Suprapubic skin (tissue), 4 donors: ENCODE results near the gene AMACR. TPM values are rescaled to one million over a fixed set of nuclear protein-coding genes. Genes with fewer than 3 reads are reported as not detected.

ENCODE experiments used
- DNase-seq, 2 donors: peaks; one replicate each; pipeline ENCODE4 v3.0.0-alpha.2; 2019; ENCODE audit warnings: low spot score in 2 of 2
- H3K27ac ChIP-seq: fragments of 200-600 bp; sonication (generic); one replicate; pipeline ENCODE4 v1.5.1; 2019
- H3K27me3 ChIP-seq: fragments of 200-600 bp; sonication (generic); one replicate; pipeline ENCODE4 v1.5.1; 2019
- H3K36me3 ChIP-seq: fragments of 200-600 bp; sonication (generic); one replicate; pipeline ENCODE4 v1.5.1; 2019
- H3K4me1 ChIP-seq: fragments of 200-600 bp; sonication (generic); one replicate; pipeline ENCODE4 v1.5.1; 2019
- H3K4me3 ChIP-seq: fragments of 200-600 bp; sonication (generic); one replicate; pipeline ENCODE4 v1.5.1; 2019; ENCODE audit warnings: mild to moderate bottlenecking
- H3K9me3 ChIP-seq: fragments of 200-600 bp; sonication (generic); one replicate; pipeline ENCODE4 v1.5.1; 2019
- CTCF ChIP-seq, 2 donors: fragments of 200-600 bp in 1 of 2; fragments of 450-650 bp in 1 of 2; sonication (generic) in 1 of 2; IDR thresholded peaks; one replicate each; pipeline ENCODE4 v1.5.1; 2016 to 2019; ENCODE audit warnings: antibody characterized with exemption in 2 of 2, mild to moderate bottlenecking in 1 of 2, moderate library complexity in 1 of 2
- EP300 ChIP-seq: sonication (generic); formaldehyde crosslinking; IDR thresholded peaks from one replicate; pipeline ENCODE4 v1.6.1; 2017; ENCODE audit warnings: antibody characterized with exemption
- POLR2A ChIP-seq, 2 donors: fragments of 450-650 bp; IDR thresholded peaks; one replicate each; pipeline ENCODE4 v1.6.1; 2017; ENCODE audit warnings: antibody characterized with exemption in 2 of 2, mild to moderate bottlenecking in 2 of 2, moderate library complexity in 2 of 2
- POLR2AphosphoS5 ChIP-seq, 3 donors: sonication (generic); formaldehyde crosslinking; IDR thresholded peaks; one replicate each; pipeline ENCODE4 v1.6.1; 2017; ENCODE audit warnings: antibody characterized with exemption in 3 of 3
- WGBS: methylation state at CpG from one replicate; pipeline ENCODE4 v1.1.5; 2018; 5-methylcytosine and 5-hydroxymethylcytosine counted together
- total RNA-seq, 4 donors: library from RNA; depleted of rRNA; stranded (reverse); fragments of >200 nt; gene quantifications; one replicate each; pipeline ENCODE4 v1.1.0, GENCODE V29; 2016

AMACR gene
- total RNA-seq, 4 donors from 2014 or later: 9.1 to 14.3 (median 11.5) TPM

GRCh38 chr5:34028349-34028748 is 20.5 kb upstream of the AMACR start:
- no peak for TF ChIP-seq EP300
- TF ChIP-seq CTCF (IDR thresholded peaks at IDR 0.05): no peak
- TF ChIP-seq POLR2A (IDR thresholded peaks at IDR 0.05): no peak
- TF ChIP-seq POLR2AphosphoS5 (IDR thresholded peaks at IDR 0.05): no peak
- DNase-seq: no peak
- H3K27ac ChIP-seq: no peak overlapping the region
- H3K4me1 ChIP-seq: no peaks in the 10 kb centered on the region
- H3K27me3 ChIP-seq: no peaks in the 10 kb centered on the region
- H3K9me3 ChIP-seq: no peaks in the 10 kb centered on the region
- H3K36me3 ChIP-seq: peaks cover 16% of the 10 kb centered on the region
- no peak overlapping the region for H3K4me3 ChIP-seq
- WGBS: 80% methylated on average over 3 of the region's 3 CpGs

DNA sequence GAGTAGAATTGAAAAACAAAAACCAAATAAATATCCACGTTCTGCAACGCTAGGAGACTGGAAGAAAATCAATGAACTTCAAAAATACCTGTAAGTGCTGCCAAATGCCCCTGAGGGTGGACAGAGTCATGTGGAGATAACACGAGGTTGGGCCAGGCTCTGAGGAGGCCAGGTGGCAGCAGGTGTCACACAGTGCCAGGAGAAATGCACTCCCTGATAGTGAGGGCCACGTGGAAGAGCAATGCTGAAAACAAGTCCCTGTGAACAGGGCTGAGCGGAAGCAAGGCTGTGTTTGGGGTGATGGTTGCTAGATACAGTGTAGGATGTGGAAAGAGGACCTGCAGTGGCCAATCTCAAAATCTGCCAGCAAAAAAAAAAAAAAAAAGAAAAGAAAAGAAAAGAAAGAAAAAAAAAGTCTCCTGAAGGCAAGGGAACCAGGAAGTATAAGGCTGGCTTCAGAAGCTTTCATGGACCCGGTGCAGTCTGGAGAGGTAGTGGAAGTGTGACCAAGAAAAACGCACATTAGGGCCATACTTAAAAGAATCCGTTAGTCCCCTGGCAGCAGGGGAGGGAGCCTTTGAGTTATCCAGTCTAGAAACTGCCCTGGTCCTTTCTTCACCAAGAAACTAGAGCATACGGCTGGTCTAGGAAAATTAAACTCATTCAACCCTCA is 18.4 kb upstream of the AMACR start:
- no peak for TF ChIP-seq CTCF (IDR thresholded peaks at IDR 0.05)
- no peak for TF ChIP-seq EP300
- no peak for TF ChIP-seq POLR2A (IDR thresholded peaks at IDR 0.05)
- TF ChIP-seq POLR2AphosphoS5 (IDR thresholded peaks at IDR 0.05): no peak
- 79% methylated on average over 9 of the region's 9 CpGs for WGBS
- Histone ChIP-seq H3K27me3 (no peaks in the 10 kb centered on the region), H3K4me1 (no peaks in the 10 kb centered on the region), H3K4me3 (no peak overlapping the region), H3K36me3 (peaks cover 11% of the 10 kb centered on the region), H3K9me3 (no peaks in the 10 kb centered on the region), H3K27ac (no peak overlapping the region)
- DNase-seq: no peak

- no peaks in the 10 kb centered on the region for H3K4me1 ChIP-seq
- H3K27ac ChIP-seq: no peak overlapping the region
- no peaks in the 10 kb centered on the region for H3K9me3 ChIP-seq
- H3K4me3 ChIP-seq: no peak overlapping the region
- WGBS: 37% methylated on average over 2 of the region's 2 CpGs
- TF ChIP-seq EP300 (no peak), CTCF (IDR thresholded peaks at IDR 0.05) (no peak), POLR2A (IDR thresholded peaks at IDR 0.05) (no peak), POLR2AphosphoS5 (IDR thresholded peaks at IDR 0.05) (no peak)
- H3K36me3 ChIP-seq: peaks cover 13% of the 10 kb centered on the region
- H3K27me3 ChIP-seq: no peaks in the 10 kb centered on the region
- no peak for DNase-seq
These were observed 14.4 kb upstream of the AMACR start for GRCh38 chr5:34022121-34022705.

GRCh38 chr5:34021334-34021733 is 13.5 kb upstream of the AMACR start:
- WGBS: 94% methylated on average over 2 of the region's 2 CpGs
- Histone ChIP-seq H3K4me3 (no peak overlapping the region), H3K9me3 (no peaks in the 10 kb centered on the region), H3K27ac (no peak overlapping the region), H3K4me1 (no peaks in the 10 kb centered on the region), H3K27me3 (no peaks in the 10 kb centered on the region), H3K36me3 (peaks cover 13% of the 10 kb centered on the region)
- TF ChIP-seq POLR2AphosphoS5 (IDR thresholded peaks at IDR 0.05) (no peak), CTCF (IDR thresholded peaks at IDR 0.05) (no peak), EP300 (no peak), POLR2A (IDR thresholded peaks at IDR 0.05) (no peak)
- DNase-seq: no peak

- H3K27me3 ChIP-seq: no peaks in the 10 kb centered on the region
- H3K9me3 ChIP-seq: no peaks in the 10 kb centered on the region
- no peak for DNase-seq
- 95% methylated on average over 1 of the region's 1 CpG for WGBS
- TF ChIP-seq POLR2AphosphoS5 (IDR thresholded peaks at IDR 0.05) (no peak), POLR2A (IDR thresholded peaks at IDR 0.05) (no peak), CTCF (IDR thresholded peaks at IDR 0.05) (no peak), EP300 (no peak)
- H3K27ac ChIP-seq: no peak overlapping the region
- no peak overlapping the region for H3K4me3 ChIP-seq
- H3K36me3 ChIP-seq: peaks cover 13% of the 10 kb centered on the region
- no peaks in the 10 kb centered on the region for H3K4me1 ChIP-seq
These were observed 12.9 kb upstream of the AMACR start for GRCh38 chr5:34020726-34021125.
